ENCODE data around the gene SLC9A9. TPM values are rescaled to one million over a fixed set of nuclear protein-coding genes. Genes with fewer than 3 reads are reported as not detected.

The SLC9A9 gene
- total RNA-seq, 6 experiments from 2014 or later: 0.10 to 0.55 (median 0.33) TPM; not detected in 2

DNA sequence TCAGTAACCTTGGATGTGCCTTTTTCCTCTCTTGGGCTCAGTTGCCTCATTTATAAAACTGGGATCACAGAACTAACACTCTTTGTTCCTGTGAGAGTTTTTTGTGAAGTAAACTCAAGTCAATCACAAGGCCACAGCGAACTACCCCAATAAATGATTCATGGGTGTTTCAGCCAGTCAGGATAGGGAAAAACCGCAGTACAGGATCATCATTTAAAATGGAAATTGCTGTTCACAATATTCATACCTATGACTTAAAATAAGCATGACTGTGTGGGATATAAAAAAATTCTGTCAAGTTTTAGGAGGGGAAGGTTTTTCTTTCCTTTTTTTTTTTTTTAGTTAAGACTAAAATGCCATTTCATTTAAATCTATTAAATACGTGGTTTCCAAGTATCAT lies 490.6 kb downstream of the SLC9A9 start:
- Mint-ChIP-seq H3K36me3 (ENCODE audit: low read depth) (no peaks in the 10 kb centered on the region), H3K4me3 (no peak overlapping the region), H3K27ac (no peak overlapping the region), H3K27me3 (ENCODE audit: insufficient read depth) (peaks cover 1% of the 10 kb centered on the region; the same call in 1 of the 2 replicates), H3K9me3 (no peaks in the 10 kb centered on the region), H3K4me1 (ENCODE audit: low read depth) (no peaks in the 10 kb centered on the region)
- TF ChIP-seq CTCF (IDR thresholded peaks at IDR 0.05): no peak
- DNase-seq: no peak

- Mint-ChIP-seq H3K4me3 (no peak overlapping the region), H3K27me3 (ENCODE audit: insufficient read depth) (peaks cover 1% of the 10 kb centered on the region; the same call in 1 of the 2 replicates), H3K36me3 (ENCODE audit: low read depth) (no peaks in the 10 kb centered on the region), H3K9me3 (no peaks in the 10 kb centered on the region), H3K4me1 (ENCODE audit: low read depth) (no peaks in the 10 kb centered on the region), H3K27ac (no peak overlapping the region)
- DNase-seq: no peak
- no peak for TF ChIP-seq CTCF (IDR thresholded peaks at IDR 0.05)
Measured at GRCh38 chr3:143356839-143357238, 491.4 kb downstream of the SLC9A9 start.

DNA sequence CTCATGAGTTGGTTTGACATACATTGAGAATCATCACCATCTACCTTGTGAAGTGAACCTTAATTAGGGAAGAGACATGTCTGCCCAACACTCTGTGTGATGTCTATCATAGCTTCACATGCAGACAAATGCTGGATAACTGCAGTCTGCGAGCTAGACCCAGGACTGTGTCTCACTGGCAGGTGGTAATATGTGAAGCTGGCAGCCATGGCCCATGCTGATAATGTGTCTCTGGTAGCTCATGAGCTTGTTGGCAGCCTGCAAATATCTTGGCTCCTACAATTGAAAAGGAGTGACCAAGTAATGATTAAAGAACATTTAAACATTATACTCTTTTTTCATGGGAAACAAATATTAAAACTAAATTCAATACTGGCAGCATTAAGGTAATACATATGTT lies 493.9 kb downstream of the SLC9A9 start:
- no peak for DNase-seq
- Mint-ChIP-seq H3K4me3 (no peak overlapping the region), H3K4me1 (ENCODE audit: low read depth) (no peaks in the 10 kb centered on the region), H3K9me3 (no peaks in the 10 kb centered on the region), H3K36me3 (ENCODE audit: low read depth) (no peaks in the 10 kb centered on the region), H3K27me3 (ENCODE audit: insufficient read depth) (peaks cover 3% of the 10 kb centered on the region), H3K27ac (no peak overlapping the region)
- no peak for TF ChIP-seq CTCF (IDR thresholded peaks at IDR 0.05)

DNA sequence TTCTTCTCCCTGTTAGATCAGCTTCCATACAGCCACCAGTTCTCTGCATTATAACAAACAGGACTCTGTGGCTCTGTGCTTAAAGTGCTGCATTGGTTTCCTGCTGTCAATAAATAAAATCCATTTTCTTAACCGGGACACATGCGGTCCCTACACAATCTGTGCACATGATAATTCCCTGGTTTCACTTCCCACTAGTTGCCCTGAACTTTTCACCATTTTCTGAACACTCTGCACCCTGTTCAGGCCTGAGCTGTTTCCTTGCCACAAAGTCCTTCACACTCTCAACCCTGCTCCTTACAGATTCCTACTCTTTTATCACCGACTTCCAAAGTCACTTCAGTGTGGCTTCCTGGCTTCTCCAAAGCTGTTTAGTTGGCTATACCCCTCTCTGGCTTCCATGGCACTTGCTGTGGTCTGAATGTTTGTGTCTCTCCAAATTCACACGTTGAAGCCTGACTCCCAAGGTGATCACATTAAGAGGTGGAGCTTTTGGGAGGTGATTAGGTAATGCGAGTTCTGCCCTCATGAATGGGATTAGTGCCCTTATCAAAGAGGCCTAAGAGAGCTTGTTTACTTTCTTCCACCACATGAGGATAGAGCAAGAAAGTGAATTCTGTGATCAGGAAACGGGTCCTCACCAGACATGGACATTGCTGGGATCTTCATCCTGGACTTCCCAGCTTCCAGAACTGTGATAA lies 495.3 kb downstream of the SLC9A9 start:
- TF ChIP-seq CTCF (IDR thresholded peaks at IDR 0.05): no peak
- Mint-ChIP-seq H3K27me3 (ENCODE audit: insufficient read depth) (peaks cover 3% of the 10 kb centered on the region), H3K4me1 (ENCODE audit: low read depth) (no peaks in the 10 kb centered on the region), H3K27ac (no peak overlapping the region), H3K9me3 (no peaks in the 10 kb centered on the region), H3K4me3 (no peak overlapping the region), H3K36me3 (ENCODE audit: low read depth) (no peaks in the 10 kb centered on the region)
- no peak for DNase-seq

DNA sequence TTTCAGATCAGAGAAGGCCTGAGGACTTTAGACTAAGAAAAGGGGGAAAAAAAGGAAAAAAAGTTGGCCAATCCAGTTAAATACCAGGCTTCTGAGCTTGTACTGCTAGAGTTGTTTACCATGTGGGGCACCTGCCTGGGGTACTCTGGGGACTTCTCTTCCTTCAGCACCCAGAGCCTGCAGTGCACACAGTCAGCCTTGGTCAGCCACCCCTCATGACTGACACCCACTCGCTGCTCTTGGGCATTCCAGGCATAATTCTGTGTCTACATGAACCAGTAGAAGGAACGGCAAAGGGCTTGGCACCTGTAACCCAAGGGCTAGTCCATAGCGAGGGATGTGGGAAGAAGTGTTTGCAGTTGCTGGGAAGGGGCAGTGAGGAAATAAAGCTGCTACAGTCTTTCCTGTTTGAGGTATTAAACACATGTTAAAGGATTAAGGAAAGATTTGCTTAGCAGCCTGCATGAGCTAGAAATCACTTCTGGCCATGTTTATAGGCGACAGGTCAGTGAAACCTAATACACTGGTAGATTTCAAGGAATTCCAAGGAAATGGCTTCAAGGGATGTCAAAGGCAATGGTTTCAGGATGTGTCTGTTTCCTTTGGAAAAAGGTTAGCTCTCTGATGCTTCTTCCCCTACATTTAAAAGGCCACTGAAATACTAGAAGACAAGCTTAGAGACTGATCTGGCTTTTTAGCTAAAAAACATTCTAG lies 496.2 kb downstream of the SLC9A9 start:
- Mint-ChIP-seq H3K27ac (no peak overlapping the region), H3K9me3 (no peaks in the 10 kb centered on the region), H3K36me3 (ENCODE audit: low read depth) (no peaks in the 10 kb centered on the region), H3K4me3 (no peak overlapping the region), H3K4me1 (ENCODE audit: low read depth) (no peaks in the 10 kb centered on the region), H3K27me3 (ENCODE audit: insufficient read depth) (peaks cover 1% of the 10 kb centered on the region)
- TF ChIP-seq CTCF (IDR thresholded peaks at IDR 0.05): no peak
- DNase-seq: no peak
